PC-3 (cell line): ENCODE measurements around the gene ULK3. TPM values are rescaled to one million over a fixed set of nuclear protein-coding genes. Genes with fewer than 3 reads are reported as not detected.
A peak's percentile ranks its signal among the peaks of the same experiment; 100 is the strongest.

Source experiments
- ATAC-seq: fragments of 200-7000 bp; cut with Tn5 transposase; 2 replicates; pipeline ENCODE4 v1.9.1; 2020; ENCODE audit warnings: mild to moderate bottlenecking, moderate library complexity
- BruUV-seq: library from RNA; stranded (reverse); fragments of 400-500 nt; replicated peaks from 2 replicates; lab custom pipeline; 2021; lab: Mats Ljungman, UMichigan
- CTCF ChIA-PET: fragments of 300-600 bp; sonication (Branson Sonifier 250); formaldehyde crosslinking; loops from one replicate; lab custom pipeline; 2022; ENCODE audit warnings: antibody characterized with exemption; lab: Charles Lee
- POLR2A ChIA-PET: fragments of 300-600 bp; sonication (Branson Sonifier 250); formaldehyde crosslinking; loops from one replicate; lab custom pipeline; 2022; ENCODE audit warnings: antibody characterized with exemption; ENCODE audit not compliant: unreplicated experiment; lab: Charles Lee
- DNase-seq: peaks from one replicate; pipeline ENCODE4 v3.0.0-alpha.2; 2015
- H2AFZ ChIP-seq: fragments of 300-600 bp; sonication (generic); 2 replicates; pipeline ENCODE4 v1.6.0; 2016; ENCODE audit warnings: antibody characterized with exemption, low read length
- H3F3A ChIP-seq: fragments of 300-600 bp; sonication (generic); one replicate; pipeline ENCODE4 v1.6.0; 2017; ENCODE audit warnings: antibody characterized with exemption, low read length, control low read depth, mild to moderate bottlenecking; ENCODE audit not compliant: unreplicated experiment
- H3K27ac ChIP-seq: fragments of 300-600 bp; sonication (generic); 2 replicates; pipeline ENCODE4 v1.5.1; 2016; ENCODE audit warnings: mild to moderate bottlenecking, low read length
- H3K27me3 ChIP-seq: fragments of 300-600 bp; sonication (generic); 2 replicates; pipeline ENCODE4 v1.6.1; 2016; ENCODE audit warnings: low read length, mixed read lengths
- H3K36me3 ChIP-seq: fragments of 300-600 bp; sonication (generic); 2 replicates; pipeline ENCODE4 v1.6.1; 2016; ENCODE audit warnings: low read depth, mixed run types, low read length, mixed read lengths
- H3K4me1 ChIP-seq: fragments of 300-600 bp; sonication (generic); 2 replicates; pipeline ENCODE4 v1.5.1; 2016; ENCODE audit warnings: low read length; ENCODE audit not compliant: insufficient read depth
- H3K4me2 ChIP-seq: fragments of 300-600 bp; sonication (generic); 2 replicates; pipeline ENCODE4 v1.6.0; 2016; ENCODE audit warnings: low read length
- H3K4me3 ChIP-seq: fragments of 300-600 bp; sonication (generic); 2 replicates; pipeline ENCODE4 v1.5.1; 2016; ENCODE audit warnings: mild to moderate bottlenecking, low read length, mixed read lengths
- H3K79me2 ChIP-seq: fragments of 300-600 bp; sonication (generic); 2 replicates; pipeline ENCODE4 v1.6.1; 2017; ENCODE audit warnings: low read length, mixed read lengths
- H3K9ac ChIP-seq: fragments of 300-600 bp; sonication (generic); 2 replicates; pipeline ENCODE4 v1.6.0; 2016; ENCODE audit warnings: mild to moderate bottlenecking, low read length
- H3K9me2 ChIP-seq: fragments of 300-600 bp; sonication (generic); replicated peaks from 2 replicates; pipeline ENCODE4 v1.6.1; 2016; ENCODE audit warnings: mixed run types, low read length, mixed read lengths
- H3K9me3 ChIP-seq: fragments of 300-600 bp; sonication (generic); 2 replicates; pipeline ENCODE4 v1.6.1; 2016; ENCODE audit warnings: low read length, mixed read lengths
- H4K20me1 ChIP-seq: fragments of 300-600 bp; sonication (generic); 2 replicates; pipeline ENCODE4 v1.6.1; 2016; ENCODE audit warnings: low read length, mixed read lengths
- CTCF ChIP-seq: fragments of 300-600 bp; sonication (generic); conservative IDR thresholded peaks from 2 replicates; pipeline ENCODE4 v1.5.1; 2017; ENCODE audit warnings: antibody characterized with exemption, low read depth, mild to moderate bottlenecking, low read length
- EZH2 ChIP-seq: fragments of 300-600 bp; sonication (generic); IDR thresholded peaks from one replicate; pipeline ENCODE4 v1.6.1; 2017; ENCODE audit warnings: antibody characterized with exemption, mild to moderate bottlenecking, low read length; ENCODE audit not compliant: unreplicated experiment
- EZH2phosphoT487 ChIP-seq: fragments of 300-600 bp; sonication (generic); IDR thresholded peaks from 2 replicates; pipeline ENCODE4 v1.6.1; 2018; ENCODE audit warnings: mild to moderate bottlenecking, antibody characterized with exemption, low read length, borderline replicate concordance
- intact Hi-C: fragments of 100-400 bp; cut with micrococcal nuclease; formaldehyde crosslinking; loops from 2 replicates; pipeline ENCODE4 v1.9.0; 2023
- total RNA-seq: library from RNA; depleted of rRNA; stranded (reverse); fragments of >200 nt; gene quantifications from 2 replicates; pipeline ENCODE4 v1.2.3, GENCODE V29; 2014

ULK3 gene
- total RNA-seq, 1 experiment from 2014 or later: 20.3 TPM

DNA sequence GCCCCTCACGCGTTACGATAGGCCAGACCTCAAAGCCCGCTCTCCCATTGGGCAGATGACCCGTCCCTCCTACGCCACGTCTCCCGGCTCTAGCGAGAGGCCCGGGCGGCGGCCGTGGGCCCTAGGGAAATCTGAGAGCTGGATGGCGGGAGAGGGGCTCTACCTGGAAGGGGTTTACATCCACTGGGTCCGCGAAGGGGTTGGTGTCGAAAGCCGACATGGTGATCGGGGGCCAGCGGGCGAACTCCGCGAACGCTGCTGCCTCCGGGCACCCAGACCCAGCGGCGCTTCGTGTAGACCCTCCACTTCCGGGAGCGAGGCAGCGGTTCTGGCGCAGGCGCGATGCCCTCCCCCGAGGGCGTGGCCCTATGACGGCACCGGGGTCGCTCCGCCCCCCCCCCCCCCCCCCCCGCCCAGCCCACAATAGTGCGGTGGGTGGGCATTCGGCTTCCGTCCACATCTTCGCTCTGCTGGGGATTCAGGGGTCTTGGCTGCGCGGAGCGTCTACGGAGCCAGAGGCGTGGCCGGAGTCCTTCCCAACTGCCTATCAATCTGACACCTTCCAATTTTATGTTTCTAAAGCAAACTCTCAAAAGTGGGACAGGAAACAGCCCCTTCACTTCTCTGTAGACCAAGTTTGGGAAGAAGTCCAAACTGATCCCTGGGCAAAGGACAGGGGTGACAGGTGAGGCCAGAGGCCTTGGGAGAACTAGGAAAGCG lies 30.2 kb upstream of the ULK3 start, which contains the start of gene SCAMP2:
Gene SCAMP2 (minus strand): TSS at position 330 of the 720 bp plus-strand sequence. CDS start 110 bp downstream, at position 220.
- Histone ChIP-seq H3K4me3 (peak within 1 kb of the TSS; percentile 99), H3K9ac (peak within 1 kb of the TSS; percentile 93), H3F3A (no peaks in the 10 kb centered on the region), H3K4me2 (peak within 1 kb of the TSS; percentile 100), H3K4me1 (peaks cover 11% of the 10 kb centered on the region; the same call in 1 of the 2 replicates), H3K9me2 (no peaks in the 10 kb centered on the region), H3K79me2 (peaks cover 46% of the 10 kb centered on the region), H3K9me3 (no peaks in the 10 kb centered on the region), H3K27ac (peak within 1 kb of the TSS; percentile 55), H3K27me3 (no peaks in the 10 kb centered on the region), H2AFZ (peak within 1 kb of the TSS; percentile 95), H3K36me3 (no peaks in the 10 kb centered on the region), H4K20me1 (peaks cover 10% of the 10 kb centered on the region; the same call in 1 of the 2 replicates)
- TSS peak; percentile 67 for BruUV-seq
- ChIA-PET CTCF (interaction anchor here (0.5 kb wide), 1 partner anchor 102 kb away, joined by 3 read pairs; no protein-coding TSS in a partner anchor), POLR2A (no interaction called here)
- intact Hi-C loops: no loop called here
- ATAC-seq: peak; percentile 99
- TF ChIP-seq CTCF: no peak
- TF ChIP-seq EZH2phosphoT487: no peak
- TF ChIP-seq EZH2: no peak
- peak; percentile 92 for DNase-seq

- Histone ChIP-seq H3K4me3 (peak overlapping the region; percentile 99), H3K36me3 (0 out of 2 replicates have a peak, but pooled peaks cover 3% of the 10 kb centered on the region), H3K4me1 (peaks cover 11% of the 10 kb centered on the region; the same call in 1 of the 2 replicates), H2AFZ (peak overlapping the region; percentile 92), H3K27me3 (no peaks in the 10 kb centered on the region), H4K20me1 (peaks cover 10% of the 10 kb centered on the region; the same call in 1 of the 2 replicates), H3K79me2 (peaks cover 51% of the 10 kb centered on the region), H3K9me2 (no peaks in the 10 kb centered on the region), H3K9ac (peak overlapping the region; percentile 93), H3K4me2 (peak overlapping the region; percentile 100), H3K27ac (peak overlapping the region; percentile 55; the same call in 1 of the 2 replicates), H3F3A (no peaks in the 10 kb centered on the region), H3K9me3 (no peaks in the 10 kb centered on the region)
- TF ChIP-seq EZH2: no peak
- no peak for TF ChIP-seq EZH2phosphoT487
- no peak for TF ChIP-seq CTCF
- DNase-seq (no peak), ATAC-seq (peak; percentile 5)
- ChIA-PET POLR2A (no interaction called here), CTCF (interaction anchor here (0.5 kb wide), 1 partner anchor 101 kb away, joined by 3 read pairs; no protein-coding TSS in a partner anchor)
- intact Hi-C loops: no loop called here
- BruUV-seq: TSS peak; percentile 65
Observed at GRCh38 chr15:74872702-74873035, 29.7 kb upstream of the ULK3 start.
